ENCODE measurements around the gene MYBPC2. TPM values are rescaled to one million over a fixed set of nuclear protein-coding genes. Genes with fewer than 3 reads are reported as not detected.
A peak's percentile ranks its signal among the peaks of the same experiment; 100 is the strongest.

MYBPC2 gene
- total RNA-seq, 6 experiments from 2014 or later: 0.12 to 0.56 (median 0.30) TPM; not detected in 3

DNA sequence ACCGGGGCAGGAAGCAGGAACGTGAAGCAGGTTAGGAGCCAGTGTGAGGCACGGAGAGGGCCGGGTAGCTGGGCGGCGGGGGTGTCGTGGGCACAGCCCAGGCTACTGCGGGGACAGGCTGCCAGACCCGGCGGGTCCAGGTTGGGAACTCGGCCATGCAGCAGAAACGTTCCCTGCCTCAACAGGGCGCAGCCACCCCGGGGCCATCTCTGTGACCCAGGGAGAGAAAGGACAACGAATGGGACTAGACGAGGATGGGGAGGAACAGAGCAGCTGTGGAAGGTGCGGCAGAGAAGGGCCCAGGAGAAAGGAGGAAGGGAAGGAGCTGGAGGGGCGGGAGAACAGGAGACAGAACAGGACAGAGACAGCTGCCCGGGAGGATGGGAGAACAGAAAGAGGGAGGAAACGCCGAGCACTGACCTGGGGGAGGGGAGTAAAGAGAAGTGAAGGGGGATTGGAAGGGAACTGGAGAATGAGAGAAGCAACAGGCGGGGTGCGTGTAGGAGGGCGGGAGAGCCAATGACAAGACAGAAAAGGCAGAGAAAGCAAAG lies 56.8 kb downstream of the MYBPC2 start:
- no peaks in the 10 kb centered on the region for H3K4me1 ChIP-seq
- DNase-seq (peak in 2 of 3 donors; percentile 40), ATAC-seq (peak in 3 of 4 donors; percentile 7 to 58 (median 37))
- H3K4me3 ChIP-seq: no peak overlapping the region
- no peaks in the 10 kb centered on the region for H3K9me3 ChIP-seq
- H3K36me3 ChIP-seq: no peaks in the 10 kb centered on the region
- no peak for TF ChIP-seq POLR2A (IDR thresholded peaks at IDR 0.05)
- TF ChIP-seq, protein P1, sequence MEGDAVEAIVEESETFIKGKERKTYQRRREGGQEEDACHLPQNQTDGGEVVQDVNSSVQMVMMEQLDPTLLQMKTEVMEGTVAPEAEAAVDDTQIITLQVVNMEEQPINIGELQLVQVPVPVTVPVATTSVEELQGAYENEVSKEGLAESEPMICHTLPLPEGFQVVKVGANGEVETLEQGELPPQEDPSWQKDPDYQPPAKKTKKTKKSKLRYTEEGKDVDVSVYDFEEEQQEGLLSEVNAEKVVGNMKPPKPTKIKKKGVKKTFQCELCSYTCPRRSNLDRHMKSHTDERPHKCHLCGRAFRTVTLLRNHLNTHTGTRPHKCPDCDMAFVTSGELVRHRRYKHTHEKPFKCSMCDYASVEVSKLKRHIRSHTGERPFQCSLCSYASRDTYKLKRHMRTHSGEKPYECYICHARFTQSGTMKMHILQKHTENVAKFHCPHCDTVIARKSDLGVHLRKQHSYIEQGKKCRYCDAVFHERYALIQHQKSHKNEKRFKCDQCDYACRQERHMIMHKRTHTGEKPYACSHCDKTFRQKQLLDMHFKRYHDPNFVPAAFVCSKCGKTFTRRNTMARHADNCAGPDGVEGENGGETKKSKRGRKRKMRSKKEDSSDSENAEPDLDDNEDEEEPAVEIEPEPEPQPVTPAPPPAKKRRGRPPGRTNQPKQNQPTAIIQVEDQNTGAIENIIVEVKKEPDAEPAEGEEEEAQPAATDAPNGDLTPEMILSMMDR (IDR thresholded peaks at IDR 0.05): no peak
- H3K27ac ChIP-seq: no peak overlapping the region
- 36% methylated on average over 12 of the region's 24 CpGs for WGBS (ENCODE audit: insufficient coverage, low coverage, low lambda C conversion rate, missing lambda C conversion rate)
- intact Hi-C loops (cut with DNase I): no loop called here
- H3K27me3 ChIP-seq: no peaks in the 10 kb centered on the region

DNA sequence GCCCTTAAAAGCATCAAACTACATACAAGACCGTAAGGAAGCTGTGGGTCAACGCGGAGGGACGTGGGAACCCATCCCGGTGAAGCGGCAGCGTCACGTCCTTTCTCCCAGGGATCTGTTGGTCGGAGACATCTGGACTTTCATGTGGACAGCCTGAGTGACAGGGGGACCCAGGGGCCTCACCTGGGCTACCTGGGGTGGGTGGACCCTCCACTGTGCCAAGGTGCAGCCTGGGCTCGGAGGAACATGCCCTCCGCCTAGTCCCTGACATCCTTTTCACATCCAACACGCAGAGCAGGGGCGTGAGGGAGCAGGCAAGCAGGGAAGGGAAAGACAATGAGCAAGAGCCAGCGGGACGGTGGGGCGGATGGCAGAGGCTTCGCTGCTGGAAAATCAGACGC lies 57.7 kb downstream of the MYBPC2 start:
- intact Hi-C loops (cut with DNase I): no loop called here
- WGBS (ENCODE audit: insufficient coverage, low coverage, low lambda C conversion rate, missing lambda C conversion rate): 86% methylated on average over 11 of the region's 18 CpGs
- ATAC-seq (no peak), DNase-seq (peak in 1 of 3 donors; percentile 35)
- H3K4me1 ChIP-seq: no peaks in the 10 kb centered on the region
- H3K4me3 ChIP-seq: no peak overlapping the region
- TF ChIP-seq, protein P1 (IDR thresholded peaks at IDR 0.05): no peak
- no peak for TF ChIP-seq POLR2A (IDR thresholded peaks at IDR 0.05)
- H3K9me3 ChIP-seq: no peaks in the 10 kb centered on the region
- no peaks in the 10 kb centered on the region for H3K27me3 ChIP-seq
- H3K27ac ChIP-seq: no peak overlapping the region
- no peaks in the 10 kb centered on the region for H3K36me3 ChIP-seq

DNA sequence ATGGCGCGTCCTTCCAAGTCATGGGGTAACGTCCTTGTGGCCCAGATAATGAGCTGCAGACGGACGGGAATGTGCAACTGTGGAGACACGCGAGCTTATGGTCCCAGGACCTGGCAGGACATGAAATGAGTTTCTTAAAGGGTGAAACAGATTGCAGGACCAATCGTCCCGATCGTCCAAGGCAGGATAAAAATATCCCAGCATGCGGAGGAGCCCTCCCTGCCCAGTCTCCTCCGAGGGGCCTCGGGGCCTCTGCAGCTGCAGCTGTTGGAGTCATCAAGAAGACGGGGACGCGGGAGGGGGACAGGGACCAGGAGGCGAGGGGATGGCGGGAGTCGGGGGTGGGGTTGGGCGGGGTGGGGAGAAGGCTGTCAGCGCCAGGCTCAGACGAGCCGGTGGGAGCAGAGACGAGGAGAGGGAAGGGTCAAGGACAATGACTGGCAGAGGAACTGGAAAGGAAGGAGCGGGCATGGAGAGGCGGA lies 58.3 kb downstream of the MYBPC2 start:
- TF ChIP-seq, protein P1 (IDR thresholded peaks at IDR 0.05): no peak
- Histone ChIP-seq H3K36me3 (no peaks in the 10 kb centered on the region), H3K27me3 (no peaks in the 10 kb centered on the region), H3K4me1 (no peaks in the 10 kb centered on the region), H3K27ac (no peak overlapping the region), H3K4me3 (no peak overlapping the region), H3K9me3 (no peaks in the 10 kb centered on the region)
- WGBS (ENCODE audit: insufficient coverage, low coverage, low lambda C conversion rate, missing lambda C conversion rate): 48% methylated on average over 24 of the region's 26 CpGs
- DNase-seq (peak in 1 of 3 donors; percentile 49), ATAC-seq (no peak)
- intact Hi-C loops (cut with DNase I): no loop called here

DNA sequence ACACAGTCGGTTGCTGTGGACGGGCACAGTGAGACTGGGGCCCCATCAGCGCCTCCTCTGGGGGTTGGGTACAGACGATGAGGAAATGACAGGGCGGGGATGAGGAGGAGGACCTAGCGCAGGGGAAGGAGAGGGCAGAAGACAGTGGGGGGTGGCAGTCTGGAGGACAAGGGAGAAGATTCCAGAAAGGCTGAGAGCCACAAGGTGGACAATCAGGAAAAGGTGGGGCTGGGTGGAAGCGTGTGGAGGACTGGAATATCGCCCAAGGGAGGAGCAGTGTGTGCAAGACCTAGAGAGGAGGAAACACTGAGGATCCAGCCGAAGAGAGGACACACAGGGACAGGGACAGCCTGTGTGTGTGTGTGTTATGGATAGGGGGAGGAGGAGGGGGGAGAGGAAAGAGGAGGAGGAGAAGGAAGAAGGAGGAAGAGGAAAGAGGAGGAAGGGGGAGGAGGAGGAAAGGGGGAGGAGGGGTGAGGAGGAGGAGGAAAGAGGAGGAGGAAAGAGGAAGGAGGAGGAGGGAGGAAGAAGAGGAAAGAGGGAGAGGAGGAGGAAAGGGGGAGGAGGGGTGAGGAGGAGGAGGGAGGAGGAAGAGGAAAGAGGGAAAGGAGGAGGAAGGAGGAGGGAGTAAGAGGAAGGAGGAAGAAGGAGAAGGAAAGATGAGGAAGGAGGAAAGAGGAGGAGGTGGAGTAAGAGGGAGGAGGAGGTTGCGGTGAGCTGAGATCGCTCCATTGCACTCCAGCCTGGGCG lies 59.8 kb downstream of the MYBPC2 start:
- Histone ChIP-seq H3K27me3 (no peaks in the 10 kb centered on the region), H3K4me3 (no peak overlapping the region), H3K36me3 (no peaks in the 10 kb centered on the region), H3K9me3 (no peaks in the 10 kb centered on the region), H3K27ac (no peak overlapping the region), H3K4me1 (no peaks in the 10 kb centered on the region)
- DNase-seq (peak in 2 of 3 donors; percentile 37 to 40), ATAC-seq (peak; percentile 13 to 46 (median 41))
- no peak for TF ChIP-seq POLR2A (IDR thresholded peaks at IDR 0.05)
- TF ChIP-seq, protein P1 (IDR thresholded peaks at IDR 0.05): no peak
- intact Hi-C loops (cut with DNase I): no loop called here
- 3% methylated on average over 9 of the region's 12 CpGs for WGBS (ENCODE audit: insufficient coverage, low coverage, low lambda C conversion rate, missing lambda C conversion rate)

Measured in right lobe of liver (tissue), 6 donors.